CD8-positive, alpha-beta memory T cell (primary cell): ENCODE data around the gene ICOS. TPM values are rescaled to one million over a fixed set of nuclear protein-coding genes. Genes with fewer than 3 reads are reported as not detected.
"Not testable (repeated sequence)": the region's sequence is repeated elsewhere in the genome, so short reads cannot be mapped to it uniquely, and the experiment has no call there.

Experiments used
- CTCF ChIA-PET: fragments of 350-600 bp; sonication (Branson Sonifier 250); formaldehyde crosslinking; loops from one replicate; lab custom pipeline; 2021; ENCODE audit warnings: antibody characterized with exemption; lab: Charles Lee
- POLR2A ChIA-PET: fragments of 350-600 bp; sonication (Branson Sonifier 250); formaldehyde crosslinking; loops from one replicate; lab custom pipeline; 2021; ENCODE audit warnings: antibody characterized with exemption; lab: Charles Lee
- DNase-seq, 5 donors: peaks; one replicate each; pipeline versions ENCODE4 v3.0.0 to v3.0.0-alpha.2; 2020 to 2022; ENCODE audit warnings: mixed read lengths in 1 of 5
- H3K27ac ChIP-seq: one replicate; pipeline ENCODE4 v1.7.0; 2013; ENCODE audit warnings: low read depth, mild to moderate bottlenecking, low read length, moderate library complexity
- H3K27me3 ChIP-seq: 2 replicates; pipeline ENCODE4 v1.7.0; 2013; ENCODE audit warnings: low read length, mild to moderate bottlenecking; ENCODE audit not compliant: insufficient read depth, poor library complexity, severe bottlenecking
- H3K36me3 ChIP-seq: 2 replicates; pipeline ENCODE4 v1.7.0; 2013; ENCODE audit warnings: mild to moderate bottlenecking, low read length, moderate library complexity; ENCODE audit not compliant: insufficient read depth
- H3K4me1 ChIP-seq: 2 replicates; pipeline ENCODE4 v1.7.0; 2013; ENCODE audit warnings: mild to moderate bottlenecking, low read length, moderate library complexity; ENCODE audit not compliant: insufficient read depth
- H3K4me3 ChIP-seq: 2 replicates; pipeline ENCODE4 v1.7.0; 2013; ENCODE audit warnings: mild to moderate bottlenecking, low read length
- H3K9me3 ChIP-seq: 2 replicates; pipeline ENCODE4 v1.7.0; 2013; ENCODE audit warnings: mild to moderate bottlenecking, low read length
- H3K27ac Mint-ChIP-seq, 8 donors: one replicate each; pipeline ENCODE4 v1.8.0; 2020 to 2021; ENCODE audit warnings: mixed read lengths in 8 of 8, mild to moderate bottlenecking in 6 of 8, inconsistent platforms in 3 of 8, moderate library complexity in 3 of 8
- H3K27me3 Mint-ChIP-seq, 2 donors: one replicate each; pipeline ENCODE4 v1.8.0; 2020 to 2021; ENCODE audit warnings: mixed read lengths in 2 of 2, mild to moderate bottlenecking in 1 of 2, moderate library complexity in 1 of 2
- H3K36me3 Mint-ChIP-seq, 3 donors: one replicate each; pipeline ENCODE4 v1.8.0; 2020 to 2021; ENCODE audit warnings: mixed read lengths in 3 of 3, inconsistent platforms in 1 of 3, mild to moderate bottlenecking in 1 of 3
- H3K4me1 Mint-ChIP-seq, 3 donors: one replicate each; pipeline ENCODE4 v1.8.0; 2020 to 2021; ENCODE audit warnings: mixed read lengths in 3 of 3, inconsistent platforms in 1 of 3, mild to moderate bottlenecking in 1 of 3
- H3K4me3 Mint-ChIP-seq, 7 donors: one replicate each; pipeline ENCODE4 v1.8.0; 2020 to 2021; ENCODE audit warnings: mixed read lengths in 7 of 7, mild to moderate bottlenecking in 6 of 7, moderate library complexity in 4 of 7, inconsistent platforms in 2 of 7
- H3K9me3 Mint-ChIP-seq, 5 donors: one replicate each; pipeline ENCODE4 v1.8.0; 2020 to 2022; ENCODE audit warnings: mixed read lengths in 5 of 5, mild to moderate bottlenecking in 3 of 5, moderate library complexity in 2 of 5, inconsistent platforms in 1 of 5
- polyA plus RNA-seq: library from polyadenylated mRNA; unstranded; fragments of 300-500 nt; fragmentation: Illumina TruSeq; gene quantifications from one replicate; pipeline ENCODE4 v1.2.3, GENCODE V29; 2021
- total RNA-seq, 2 experiments: library from RNA; stranded (reverse); gene quantifications; one replicate each; pipeline ENCODE4 v1.2.3, GENCODE V29; 2021

Gene ICOS
- total and polyA plus RNA-seq, 3 experiments from 2014 or later: 15.7 to 87.2 (median 84.5) TPM

- Histone ChIP-seq H3K4me3 (no peak overlapping the region), H3K9me3 (no peaks in the 10 kb centered on the region), H3K4me1 (no peaks in the 10 kb centered on the region), H3K27me3 (no peaks in the 10 kb centered on the region), H3K27ac (no peak overlapping the region), H3K36me3 (no peaks in the 10 kb centered on the region)
- H3K27me3 Mint-ChIP-seq: peaks cover 0 to 6% of the 10 kb centered on the region in 2 donors
- ChIA-PET POLR2A (no interaction called here), CTCF (interaction anchor here (1.0 kb wide), 1 partner anchor 18 kb away, joined by 3 read pairs; no protein-coding TSS in a partner anchor)
- no peak for DNase-seq
- peak overlapping the region in 1 of 8 donors; percentile 37 for H3K27ac Mint-ChIP-seq
- H3K4me1 Mint-ChIP-seq: peaks cover 14 to 19% (median 14%) of the 10 kb centered on the region in 3 donors
- no peak overlapping the region for H3K4me3 Mint-ChIP-seq
- H3K9me3 Mint-ChIP-seq: no peaks in the 10 kb centered on the region
- H3K36me3 Mint-ChIP-seq: peaks cover 0 to 4% (median 0%) of the 10 kb centered on the region in 3 donors
These were observed 18.3 kb upstream of the ICOS start for GRCh38 chr2:203918264-203918663.

GRCh38 chr2:203918839-203919238 lies 17.7 kb upstream of the ICOS start:
- H3K9me3 Mint-ChIP-seq: no peaks in the 10 kb centered on the region
- Histone ChIP-seq H3K9me3 (no peaks in the 10 kb centered on the region), H3K4me1 (no peaks in the 10 kb centered on the region), H3K27ac (no peak overlapping the region), H3K4me3 (no peak overlapping the region), H3K36me3 (no peaks in the 10 kb centered on the region), H3K27me3 (no peaks in the 10 kb centered on the region)
- CTCF ChIA-PET: interaction anchor here (1.0 kb wide), 1 partner anchor 17 kb away, joined by 3 read pairs; no protein-coding TSS in a partner anchor
- H3K4me3 Mint-ChIP-seq: no peak overlapping the region
- peaks cover 0 to 5% of the 10 kb centered on the region in 2 donors for H3K27me3 Mint-ChIP-seq
- POLR2A ChIA-PET: no interaction called here
- DNase-seq: no peak
- H3K27ac Mint-ChIP-seq: peak overlapping the region in 1 of 8 donors; percentile 38
- H3K36me3 Mint-ChIP-seq: peaks cover 0 to 4% (median 0%) of the 10 kb centered on the region in 3 donors
- peaks cover 14 to 17% (median 14%) of the 10 kb centered on the region in 3 donors for H3K4me1 Mint-ChIP-seq

GRCh38 chr2:203925512-203926158 lies 10.9 kb upstream of the ICOS start:
- Mint-ChIP-seq H3K9me3 (no peaks in the 10 kb centered on the region), H3K36me3 (no peaks in the 10 kb centered on the region), H3K27ac (no peak overlapping the region), H3K27me3 (no peaks in the 10 kb centered on the region), H3K4me3 (no peak overlapping the region), H3K4me1 (peaks cover 5 to 8% (median 5%) of the 10 kb centered on the region in 3 donors)
- H3K9me3 ChIP-seq: no peaks in the 10 kb centered on the region
- H3K36me3 ChIP-seq: no peaks in the 10 kb centered on the region
- peaks cover 4% of the 10 kb centered on the region for H3K4me1 ChIP-seq
- ChIA-PET CTCF (no interaction called here), POLR2A (interaction anchor here (0.5 kb wide), 1 partner anchor 160 kb away, joined by 3 read pairs; no protein-coding TSS in a partner anchor)
- H3K27me3 ChIP-seq: no peaks in the 10 kb centered on the region
- DNase-seq: no peak
- no peak overlapping the region for H3K27ac ChIP-seq
- no peak overlapping the region for H3K4me3 ChIP-seq

- Mint-ChIP-seq H3K9me3 (no peaks in the 10 kb centered on the region), H3K4me3 (no peak overlapping the region), H3K27ac (no peak overlapping the region), H3K36me3 (no peaks in the 10 kb centered on the region), H3K4me1 (peaks cover 15 to 40% (median 29%) of the 10 kb centered on the region in 3 donors), H3K27me3 (no peaks in the 10 kb centered on the region)
- peaks cover 23% of the 10 kb centered on the region for H3K4me1 ChIP-seq
- POLR2A ChIA-PET: no interaction called here
- CTCF ChIA-PET: interaction anchor here (0.7 to 1.7 kb wide), 5 partner anchors 58 to 217 kb away, joined by 3 to 12 read pairs (median 3); no protein-coding TSS in a partner anchor
- no peaks in the 10 kb centered on the region for H3K9me3 ChIP-seq
- no peaks in the 10 kb centered on the region for H3K36me3 ChIP-seq
- no peak overlapping the region for H3K27ac ChIP-seq
- H3K4me3 ChIP-seq: no peak overlapping the region
- DNase-seq: no peak
- H3K27me3 ChIP-seq: no peaks in the 10 kb centered on the region
These were observed 7.7 kb upstream of the ICOS start for GRCh38 chr2:203928849-203929248.

GRCh38 chr2:203931262-203931661 lies 5.3 kb upstream of the ICOS start:
- POLR2A ChIA-PET, H3K9me3 Mint-ChIP-seq, H3K9me3 ChIP-seq, DNase-seq, H3K36me3 Mint-ChIP-seq, H3K27me3 ChIP-seq, H3K27me3 Mint-ChIP-seq, CTCF ChIA-PET, H3K27ac ChIP-seq, H3K36me3 ChIP-seq, H3K4me3 Mint-ChIP-seq, H3K4me3 ChIP-seq: not testable (repeated sequence)
- peaks cover 45% of the 10 kb centered on the region for H3K4me1 ChIP-seq
- H3K4me1 Mint-ChIP-seq: peaks cover 36 to 62% (median 51%) of the 10 kb centered on the region in 3 donors
- H3K27ac Mint-ChIP-seq: peak overlapping the region in 4 of 8 donors; percentile 31 to 61 (median 52)

GRCh38 chr2:203934041-203934492 lies 2.5 kb upstream of the ICOS start:
- POLR2A ChIA-PET: interaction anchor here (3.3 kb wide), 1 partner anchor 15 kb away, joined by 12 read pairs; no protein-coding TSS in a partner anchor
- peak overlapping the region; percentile 86 to 98 (median 94) for H3K27ac Mint-ChIP-seq

GRCh38 chr2:203934711-203935438 lies 1.7 kb upstream of the ICOS start:
- H3K4me1 ChIP-seq: peaks cover 43% of the 10 kb centered on the region
- no peak overlapping the region for H3K27ac ChIP-seq
- no peaks in the 10 kb centered on the region for H3K27me3 Mint-ChIP-seq

More at GRCh38 chr2:203934041-203934492, 2.5 kb upstream of the ICOS start:
- DNase-seq: peak in 2 of 5 donors; percentile 30 to 43
- peaks cover 46 to 72% (median 59%) of the 10 kb centered on the region in 3 donors for H3K4me1 Mint-ChIP-seq
- H3K36me3 Mint-ChIP-seq: peaks cover 0 to 23% (median 3%) of the 10 kb centered on the region in 3 donors
- H3K4me3 ChIP-seq: peak overlapping the region; percentile 35
- no peaks in the 10 kb centered on the region for H3K36me3 ChIP-seq
- H3K4me1 ChIP-seq: peaks cover 44% of the 10 kb centered on the region
- H3K9me3 Mint-ChIP-seq: no peaks in the 10 kb centered on the region
- CTCF ChIA-PET: interaction anchor here (1.2 to 1.5 kb wide), 2 partner anchors 15 to 20 kb away, joined by 3 to 6 read pairs; no protein-coding TSS in a partner anchor
- H3K27me3 ChIP-seq: no peaks in the 10 kb centered on the region
- no peaks in the 10 kb centered on the region for H3K9me3 ChIP-seq
- H3K4me3 Mint-ChIP-seq: peak overlapping the region; percentile 62 to 79 (median 67)
- H3K27me3 Mint-ChIP-seq: no peaks in the 10 kb centered on the region
- no peak overlapping the region for H3K27ac ChIP-seq

More at GRCh38 chr2:203934711-203935438, 1.7 kb upstream of the ICOS start:
- H3K36me3 ChIP-seq: no peaks in the 10 kb centered on the region
- peak overlapping the region; percentile 35 for H3K4me3 ChIP-seq
- Mint-ChIP-seq H3K4me1 (peaks cover 54 to 80% (median 66%) of the 10 kb centered on the region in 3 donors), H3K9me3 (no peaks in the 10 kb centered on the region), H3K36me3 (peaks cover 0 to 30% (median 3%) of the 10 kb centered on the region in 3 donors), H3K4me3 (peak overlapping the region; percentile 62 to 79 (median 67)), H3K27ac (peak overlapping the region; percentile 86 to 98 (median 94))
- ChIA-PET POLR2A (interaction anchor here (0.6 to 3.3 kb wide), 2 partner anchors 14 to 1428 kb away, joined by 3 to 12 read pairs; no protein-coding TSS in a partner anchor), CTCF (interaction anchor here (1.2 to 1.5 kb wide), 2 partner anchors 14 to 20 kb away, joined by 3 to 6 read pairs; no protein-coding TSS in a partner anchor)
- no peaks in the 10 kb centered on the region for H3K27me3 ChIP-seq
- DNase-seq: no peak
- no peaks in the 10 kb centered on the region for H3K9me3 ChIP-seq
